Vein endothelial cell (primary cell): ENCODE results near the gene COIL. TPM values are rescaled to one million over a fixed set of nuclear protein-coding genes. Genes with fewer than 3 reads are reported as not detected.

Source experiments
- total RNA-seq: library from RNA; depleted of rRNA; stranded (reverse); fragments of >200 nt; gene quantifications from 2 replicates; pipeline ENCODE4 v1.2.3, GENCODE V29; 2012

COIL gene, protein sequence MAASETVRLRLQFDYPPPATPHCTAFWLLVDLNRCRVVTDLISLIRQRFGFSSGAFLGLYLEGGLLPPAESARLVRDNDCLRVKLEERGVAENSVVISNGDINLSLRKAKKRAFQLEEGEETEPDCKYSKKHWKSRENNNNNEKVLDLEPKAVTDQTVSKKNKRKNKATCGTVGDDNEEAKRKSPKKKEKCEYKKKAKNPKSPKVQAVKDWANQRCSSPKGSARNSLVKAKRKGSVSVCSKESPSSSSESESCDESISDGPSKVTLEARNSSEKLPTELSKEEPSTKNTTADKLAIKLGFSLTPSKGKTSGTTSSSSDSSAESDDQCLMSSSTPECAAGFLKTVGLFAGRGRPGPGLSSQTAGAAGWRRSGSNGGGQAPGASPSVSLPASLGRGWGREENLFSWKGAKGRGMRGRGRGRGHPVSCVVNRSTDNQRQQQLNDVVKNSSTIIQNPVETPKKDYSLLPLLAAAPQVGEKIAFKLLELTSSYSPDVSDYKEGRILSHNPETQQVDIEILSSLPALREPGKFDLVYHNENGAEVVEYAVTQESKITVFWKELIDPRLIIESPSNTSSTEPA
- 15.7 and 17.0 TPM in 2 replicates for total RNA-seq

GRCh38 chr17:56960596-56961538 is at the start of gene COIL:
TSS of gene COIL (minus strand) at chr17:56961050. CDS start at chr17:56961019, 31 bp downstream.

GRCh38 chr17:56977673-56978395 is 17.0 kb upstream of the COIL start, which contains the start of gene SCPEP1:
TSS of gene SCPEP1 (plus strand) at chr17:56978131. CDS start at chr17:56978160, 29 bp downstream.

DNA sequence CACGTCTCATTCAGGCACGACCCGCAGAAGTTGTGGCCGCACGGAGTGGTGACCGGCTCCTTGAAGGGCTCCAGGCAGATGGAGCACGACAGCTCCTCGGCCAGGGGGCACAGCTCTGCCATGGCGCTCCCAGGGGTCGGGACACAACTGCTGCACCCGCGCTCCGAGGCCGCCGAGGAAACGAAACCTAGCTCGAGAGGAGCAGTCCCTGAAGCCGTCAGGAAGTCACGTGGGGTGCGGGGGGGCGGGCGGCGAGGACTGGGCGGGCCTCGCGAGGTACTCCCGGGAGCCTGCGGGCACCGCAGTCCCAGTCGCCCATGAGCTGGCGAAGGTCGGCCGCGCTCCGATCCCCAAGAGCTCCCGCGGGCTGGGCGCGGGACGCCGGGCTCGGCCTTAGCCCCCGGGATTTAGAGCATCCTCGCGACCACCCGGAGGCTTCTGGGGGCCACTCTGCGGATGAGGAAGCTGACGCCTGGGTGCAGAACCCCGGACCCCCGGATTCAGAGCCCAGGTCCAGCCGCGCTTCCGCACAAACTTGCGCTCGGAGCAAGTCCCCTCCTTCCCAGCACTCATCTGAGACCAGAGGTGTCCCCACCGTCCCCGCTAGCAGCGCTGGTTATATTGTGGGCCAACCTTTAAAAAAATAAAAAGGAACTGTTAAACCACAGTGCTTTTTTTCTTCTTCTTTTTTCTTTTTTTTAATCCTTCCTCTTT is 46.8 kb downstream of the COIL start, which contains the start of gene TRIM25:
TRIM25 (minus strand) TSS at position 183 of the 714 bp plus-strand sequence; CDS start at position 122, 61 bp downstream.

Other genes starting within 250 kb of the COIL start
- 1.6 and 2.0 TPM in 2 replicates for gene C17orf67, start 127.1 kb downstream of the COIL start, total RNA-seq
- 11.1 and 17.5 TPM in 2 replicates for gene DGKE, start 126.9 kb downstream of the COIL start, total RNA-seq
- gene TRIM25, start 47.0 kb downstream of the COIL start, total RNA-seq = 41.5 and 53.1 TPM in 2 replicates
- 22.4 and 24.5 TPM in 2 replicates for gene SCPEP1, start 17.1 kb upstream of the COIL start, total RNA-seq
- 18.9 and 19.7 TPM in 2 replicates for gene AKAP1, start 124.2 kb upstream of the COIL start, total RNA-seq